ENCODE measurements around the gene PARD3. TPM values are rescaled to one million over a fixed set of nuclear protein-coding genes. Genes with fewer than 3 reads are reported as not detected.

The PARD3 gene
- total RNA-seq, 2 donors from 2014 or later: 36.1 to 48.5 TPM

- H3K4me3 ChIP-seq: no peak overlapping the region
- peaks cover 23% of the 10 kb centered on the region for H3K4me1 ChIP-seq
- H3K9me3 ChIP-seq: no peaks in the 10 kb centered on the region
- ATAC-seq (no peak), DNase-seq (no peak)
- TF ChIP-seq POLR2A (IDR thresholded peaks at IDR 0.05): no peak
- TF ChIP-seq CTCF (IDR thresholded peaks at IDR 0.05): no peak
- H3K27me3 ChIP-seq: no peaks in the 10 kb centered on the region
- no peaks in the 10 kb centered on the region for H3K36me3 ChIP-seq (replicated peaks in 1 of 2; ENCODE audit: insufficient read depth in 1 of 2, low read depth in 2 of 2)
- peak overlapping the region in 1 of 4 donors; percentile 30 for H3K27ac ChIP-seq
- intact Hi-C loops (cut with DNase I): no loop called here
- WGBS, 2 donors: 53 to 60% methylated on average over 3 of the region's 3 CpGs
These were observed 585.2 kb downstream of the PARD3 start for GRCh38 chr10:34229917-34230316.

DNA sequence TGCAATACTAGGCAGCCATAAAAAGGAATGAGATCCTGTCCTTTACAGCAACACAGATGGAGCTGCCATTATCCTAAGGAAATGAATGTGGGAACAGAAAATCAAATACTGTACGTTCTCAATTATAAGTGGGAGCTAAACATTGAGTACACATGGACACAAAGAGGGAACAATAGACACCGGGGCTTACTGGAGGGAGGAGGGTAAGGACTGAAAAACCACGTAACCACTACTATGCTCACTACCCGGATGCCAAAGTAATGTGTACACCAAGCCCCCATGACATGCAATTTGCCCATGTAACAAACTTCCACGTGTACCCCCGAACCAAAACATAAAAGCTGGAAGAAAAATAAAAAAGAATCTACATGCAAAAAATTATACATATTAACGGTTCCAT is 587.0 kb downstream of the PARD3 start:
- Histone ChIP-seq H3K36me3 (replicated peaks in 1 of 2; ENCODE audit: insufficient read depth in 1 of 2, low read depth in 2 of 2) (no peaks in the 10 kb centered on the region), H3K27me3 (no peaks in the 10 kb centered on the region), H3K4me3 (no peak overlapping the region), H3K4me1 (peaks cover 34% of the 10 kb centered on the region), H3K9me3 (no peaks in the 10 kb centered on the region), H3K27ac (no peak overlapping the region)
- no peak for TF ChIP-seq POLR2A (IDR thresholded peaks at IDR 0.05)
- TF ChIP-seq CTCF (IDR thresholded peaks at IDR 0.05): no peak
- ATAC-seq (no peak), DNase-seq (no peak)
- WGBS, 2 donors: 82 to 91% methylated on average over 7 of the region's 7 CpGs
- intact Hi-C loops (cut with DNase I): no loop called here

GRCh38 chr10:34224639-34225038 is 590.5 kb downstream of the PARD3 start:
- intact Hi-C loops (cut with DNase I): no loop called here
- 70 to 82% methylated on average over 5 of the region's 5 CpGs for WGBS, 2 donors

GRCh38 chr10:34223658-34224057 is 591.4 kb downstream of the PARD3 start:
- Histone ChIP-seq H3K4me1 (peaks cover 24% of the 10 kb centered on the region), H3K27ac (no peak overlapping the region), H3K4me3 (no peak overlapping the region), H3K27me3 (no peaks in the 10 kb centered on the region), H3K9me3 (no peaks in the 10 kb centered on the region), H3K36me3 (replicated peaks in 1 of 2; ENCODE audit: insufficient read depth in 1 of 2, low read depth in 2 of 2) (no peaks in the 10 kb centered on the region)
- DNase-seq (no peak), ATAC-seq (no peak)
- TF ChIP-seq POLR2A (IDR thresholded peaks at IDR 0.05) (no peak), CTCF (IDR thresholded peaks at IDR 0.05) (no peak)
- 60 to 64% methylated on average over 1 of the region's 1 CpG for WGBS, 2 donors
- intact Hi-C loops (cut with DNase I): no loop called here

More at GRCh38 chr10:34224639-34225038, 590.5 kb downstream of the PARD3 start:
- peaks cover 30% of the 10 kb centered on the region for H3K4me1 ChIP-seq
- H3K27ac ChIP-seq: no peak overlapping the region
- no peaks in the 10 kb centered on the region for H3K27me3 ChIP-seq
- H3K9me3 ChIP-seq: no peaks in the 10 kb centered on the region
- no peak for DNase-seq
- TF ChIP-seq CTCF (IDR thresholded peaks at IDR 0.05): no peak
- no peak for TF ChIP-seq POLR2A (IDR thresholded peaks at IDR 0.05)
- no peaks in the 10 kb centered on the region for H3K36me3 ChIP-seq (replicated peaks in 1 of 2; ENCODE audit: insufficient read depth in 1 of 2, low read depth in 2 of 2)
- H3K4me3 ChIP-seq: no peak overlapping the region
- no peak for ATAC-seq

GRCh38 chr10:34222359-34222758 is 592.7 kb downstream of the PARD3 start:
- H3K4me1 ChIP-seq: peaks cover 24% of the 10 kb centered on the region
- no peak overlapping the region for H3K27ac ChIP-seq
- H3K27me3 ChIP-seq: no peaks in the 10 kb centered on the region
- H3K4me3 ChIP-seq: no peak overlapping the region
- 89 to 90% methylated on average over 4 of the region's 4 CpGs for WGBS, 2 donors
- no peak for DNase-seq
- TF ChIP-seq CTCF (IDR thresholded peaks at IDR 0.05) (no peak), POLR2A (IDR thresholded peaks at IDR 0.05) (no peak)
- H3K36me3 ChIP-seq (replicated peaks in 1 of 2; ENCODE audit: insufficient read depth in 1 of 2, low read depth in 2 of 2): no peaks in the 10 kb centered on the region
- intact Hi-C loops (cut with DNase I): no loop called here
- no peaks in the 10 kb centered on the region for H3K9me3 ChIP-seq
- no peak for ATAC-seq
